GM19351 (cell line): ENCODE results near the gene CTSA.
"Not testable (repeated sequence)": the region's sequence is repeated elsewhere in the genome, so short reads cannot be mapped to it uniquely, and the experiment has no call there.

Experiments
- ATAC-seq: cut with Tn5 transposase; IDR thresholded peaks from one replicate; pipeline ENCODE4 v1.9.1; 2021; ENCODE audit warnings: mild to moderate bottlenecking, moderate library complexity; ENCODE audit not compliant: unreplicated experiment

The CTSA gene

GRCh38 chr20:45911486-45912343 lies 20.6 kb downstream of the CTSA start, which contains the start of gene PLTP:
Gene PLTP (minus strand): TSS chr20:45912155. CDS start chr20:45911452, 703 bp downstream.
- ATAC-seq, result no peak

GRCh38 chr20:45912344-45912682 lies 21.2 kb downstream of the CTSA start:
- no peak for ATAC-seq

GRCh38 chr20:45913116-45913515 lies 22.0 kb downstream of the CTSA start:
- no peak for ATAC-seq

- ATAC-seq, result no peak
Observed at GRCh38 chr20:45917790-45918141, 26.6 kb downstream of the CTSA start.

- ATAC-seq, result no peak
Observed at GRCh38 chr20:45918182-45918737, 27.1 kb downstream of the CTSA start.

GRCh38 chr20:45918779-45919537 lies 27.8 kb downstream of the CTSA start:
- no peak for ATAC-seq

GRCh38 chr20:45919542-45920399 lies 28.6 kb downstream of the CTSA start:
- ATAC-seq, result no peak

- no peak for ATAC-seq
Observed at GRCh38 chr20:45920462-45921336, 29.6 kb downstream of the CTSA start.

GRCh38 chr20:45921337-45922189 lies 30.4 kb downstream of the CTSA start:
- no peak for ATAC-seq

- no peak for ATAC-seq
Observed at GRCh38 chr20:45924391-45925261, 33.5 kb downstream of the CTSA start.

- no peak for ATAC-seq
Observed at GRCh38 chr20:45925821-45926506, 34.8 kb downstream of the CTSA start.

GRCh38 chr20:45926731-45927070 lies 35.6 kb downstream of the CTSA start:
- no peak for ATAC-seq

- ATAC-seq, result no peak
Observed at GRCh38 chr20:45927071-45927878, 36.1 kb downstream of the CTSA start.

GRCh38 chr20:45931680-45932079 lies 40.5 kb downstream of the CTSA start:
- ATAC-seq, result not testable (repeated sequence)

- ATAC-seq, result no peak
Observed at GRCh38 chr20:45933266-45934045, 42.3 kb downstream of the CTSA start.

- peak; percentile 11 for ATAC-seq
Observed at GRCh38 chr20:45934046-45934585, 43.0 kb downstream of the CTSA start.
